PC-3 (cell line): ENCODE measurements around the gene MAD1L1.

Experiments
- CTCF ChIP-seq: fragments of 300-600 bp; sonication (generic); conservative IDR thresholded peaks from 2 replicates; pipeline ENCODE4 v1.5.1; 2017; ENCODE audit warnings: antibody characterized with exemption, low read depth, mild to moderate bottlenecking, low read length
- EZH2 ChIP-seq: fragments of 300-600 bp; sonication (generic); IDR thresholded peaks from one replicate; pipeline ENCODE4 v1.6.1; 2017; ENCODE audit warnings: antibody characterized with exemption, mild to moderate bottlenecking, low read length; ENCODE audit not compliant: unreplicated experiment
- EZH2phosphoT487 ChIP-seq: fragments of 300-600 bp; sonication (generic); IDR thresholded peaks from 2 replicates; pipeline ENCODE4 v1.6.1; 2018; ENCODE audit warnings: mild to moderate bottlenecking, antibody characterized with exemption, low read length, borderline replicate concordance

GRCh38 chr7:2024567-2024918 is 208.2 kb downstream of the MAD1L1 start:
- TF ChIP-seq EZH2phosphoT487: no peak
- no peak for TF ChIP-seq EZH2
- TF ChIP-seq CTCF: no peak
